GM19468 (cell line): ENCODE results near the gene ATG4D.
"Not testable (repeated sequence)": the region's sequence is repeated elsewhere in the genome, so short reads cannot be mapped to it uniquely, and the experiment has no call there.

Experiments used
- ATAC-seq: cut with Tn5 transposase; IDR thresholded peaks from one replicate; pipeline ENCODE4 v1.9.1; 2021; ENCODE audit warnings: mild to moderate bottlenecking, moderate library complexity, moderate number of reproducible peaks; ENCODE audit not compliant: unreplicated experiment; ENCODE audit errors: extremely low read depth

The ATG4D gene

GRCh38 chr19:10518444-10519361, 25.0 kb upstream of the ATG4D start:
- ATAC-seq, result no peak

GRCh38 chr19:10519421-10519820, 24.3 kb upstream of the ATG4D start:
- ATAC-seq, result no peak

- no peak for ATAC-seq
Observed at GRCh38 chr19:10520652-10521318, 22.9 kb upstream of the ATG4D start.

- no peak for ATAC-seq
Observed at GRCh38 chr19:10521461-10522171, 22.1 kb upstream of the ATG4D start.

GRCh38 chr19:10523135-10523636, 20.5 kb upstream of the ATG4D start:
- no peak for ATAC-seq

- no peak for ATAC-seq
Observed at GRCh38 chr19:10525636-10526035, 18.1 kb upstream of the ATG4D start.

- ATAC-seq, result not testable (repeated sequence)
Observed at GRCh38 chr19:10526887-10527286, 16.8 kb upstream of the ATG4D start.

GRCh38 chr19:10532457-10532856, 11.2 kb upstream of the ATG4D start:
- no peak for ATAC-seq

- no peak for ATAC-seq
Observed at GRCh38 chr19:10533646-10534386, 9.9 kb upstream of the ATG4D start.

- ATAC-seq, result no peak
Observed at GRCh38 chr19:10535613-10536012, 8.1 kb upstream of the ATG4D start.

GRCh38 chr19:10537668-10538067, 6.0 kb upstream of the ATG4D start:
- no peak for ATAC-seq

GRCh38 chr19:10538204-10538983, 5.3 kb upstream of the ATG4D start:
- no peak for ATAC-seq

- ATAC-seq, result not testable (repeated sequence)
Observed at GRCh38 chr19:10539016-10539415, 4.7 kb upstream of the ATG4D start.

GRCh38 chr19:10543059-10543419, 665 bp upstream of the ATG4D start:
- ATAC-seq, result no peak

GRCh38 chr19:10544242-10544752, 593 bp downstream of the ATG4D start:
- ATAC-seq, result no peak

GRCh38 chr19:10544753-10545251, 1.1 kb downstream of the ATG4D start:
- ATAC-seq, result no peak

GRCh38 chr19:10546817-10547216, 3.1 kb downstream of the ATG4D start:
- no peak for ATAC-seq

GRCh38 chr19:10548746-10549276, 5.1 kb downstream of the ATG4D start:
- no peak for ATAC-seq

- ATAC-seq, result no peak
Observed at GRCh38 chr19:10549733-10550132, 6.0 kb downstream of the ATG4D start.
